Neural cell (in vitro differentiated cells): ENCODE results near the gene ZNF678. TPM values are rescaled to one million over a fixed set of nuclear protein-coding genes. Genes with fewer than 3 reads are reported as not detected.
"Not testable (repeated sequence)": the region's sequence is repeated elsewhere in the genome, so short reads cannot be mapped to it uniquely, and the experiment has no call there.

ENCODE experiments used
- H2AFZ ChIP-seq: fragments of 200-600, 300-800 bp; sonication (generic), shearing (Covaris generic); 2 replicates; pipeline ENCODE4 v1.6.0; 2014; ENCODE audit warnings: low read depth, mild to moderate bottlenecking, antibody characterized with exemption, low read length, moderate library complexity
- H3F3A ChIP-seq: fragments of 200-600 bp; shearing (Covaris generic); 2 replicates; pipeline ENCODE4 v1.6.1; 2016; ENCODE audit warnings: mild to moderate bottlenecking, moderate library complexity, mixed read lengths, antibody characterized with exemption, low read length; ENCODE audit not compliant: insufficient read depth, poor library complexity, severe bottlenecking
- H3K27ac ChIP-seq: fragments of 200-600, 300-800 bp; sonication (generic), shearing (Covaris generic); 2 replicates; pipeline ENCODE4 v1.5.1; 2014; ENCODE audit warnings: mild to moderate bottlenecking, low read length, moderate library complexity
- H3K27me3 ChIP-seq: fragments of 300-800, 200-600 bp; sonication (generic), shearing (Covaris generic); 2 replicates; pipeline ENCODE4 v1.6.0; 2014; ENCODE audit warnings: mild to moderate bottlenecking, low read depth, low read length, moderate library complexity; ENCODE audit not compliant: insufficient read depth
- H3K36me3 ChIP-seq: fragments of 300-800, 200-600 bp; sonication (generic), shearing (Covaris generic); 2 replicates; pipeline ENCODE4 v1.5.1; 2014; ENCODE audit warnings: mild to moderate bottlenecking, antibody characterized with exemption, low read length, moderate library complexity; ENCODE audit not compliant: insufficient read depth
- H3K4me2 ChIP-seq: fragments of 300-800, 200-600 bp; sonication (generic), shearing (Covaris generic); 2 replicates; pipeline ENCODE4 v1.6.0; 2014; ENCODE audit warnings: mild to moderate bottlenecking, low read length
- H3K4me3 ChIP-seq: fragments of 300-800, 200-600 bp; sonication (generic), shearing (Covaris generic); 2 replicates; pipeline ENCODE4 v1.5.1; 2014; ENCODE audit warnings: mild to moderate bottlenecking, low read length, moderate library complexity
- H3K79me2 ChIP-seq: fragments of 200-600 bp; shearing (Covaris generic); replicated peaks from 2 replicates; pipeline ENCODE4 v1.6.0; 2014; ENCODE audit warnings: mild to moderate bottlenecking, low read length, moderate library complexity; ENCODE audit not compliant: insufficient read depth
- H3K9ac ChIP-seq: fragments of 300-800, 200-600 bp; sonication (generic), shearing (Covaris generic); 2 replicates; pipeline ENCODE4 v1.6.1; 2016; ENCODE audit warnings: mild to moderate bottlenecking, low read length, mixed read lengths
- H3K9me2 ChIP-seq: fragments of 200-600 bp; shearing (Covaris generic); 2 replicates; pipeline ENCODE4 v1.6.1; 2016; ENCODE audit warnings: mild to moderate bottlenecking, low read length, mixed read lengths; ENCODE audit not compliant: insufficient read depth
- H3K9me3 ChIP-seq: fragments of 200-600, 300-800 bp; sonication (generic), shearing (Covaris generic); 2 replicates; pipeline ENCODE4 v1.6.1; 2016; ENCODE audit warnings: mild to moderate bottlenecking, mixed run types, low read length, moderate library complexity, mixed read lengths
- H4K20me1 ChIP-seq: fragments of 200-600 bp; shearing (Covaris generic); 2 replicates; pipeline ENCODE4 v1.6.1; 2016; ENCODE audit warnings: mild to moderate bottlenecking, mixed run types; ENCODE audit not compliant: insufficient read depth
- CTCF ChIP-seq: fragments of 450-650 bp; IDR thresholded peaks from 2 replicates; pipeline ENCODE4 v1.5.1; 2014; ENCODE audit warnings: antibody characterized with exemption, mild to moderate bottlenecking, moderate library complexity; ENCODE audit not compliant: poor library complexity, severe bottlenecking
- EP300 ChIP-seq: fragments of 450-650 bp; conservative IDR thresholded peaks from 2 replicates; pipeline ENCODE4 v1.6.1; 2014; ENCODE audit warnings: antibody characterized with exemption, mild to moderate bottlenecking, moderate library complexity; ENCODE audit not compliant: poor library complexity, severe bottlenecking
- EZH2 ChIP-seq: fragments of 200-600, 300-800 bp; shearing (Covaris generic), sonication (generic); IDR thresholded peaks from 2 replicates; pipeline ENCODE4 v1.6.1; 2014; ENCODE audit warnings: antibody characterized with exemption, low read length, borderline replicate concordance, mild to moderate bottlenecking; ENCODE audit not compliant: insufficient read depth, poor library complexity, severe bottlenecking
- MXI1 ChIP-seq: fragments of 450-650 bp; conservative IDR thresholded peaks from 2 replicates; pipeline ENCODE4 v1.6.1; 2014; ENCODE audit warnings: antibody characterized with exemption, mild to moderate bottlenecking; ENCODE audit not compliant: poor library complexity, severe bottlenecking
- POLR2AphosphoS5 ChIP-seq: IDR thresholded peaks from 2 replicates; pipeline ENCODE4 v1.6.1; 2012
- RAD21 ChIP-seq: fragments of 450-650 bp; conservative IDR thresholded peaks from 2 replicates; pipeline ENCODE4 v1.6.1; 2014; ENCODE audit warnings: antibody characterized with exemption, mild to moderate bottlenecking, moderate library complexity
- REST ChIP-seq: IDR thresholded peaks from 2 replicates; pipeline ENCODE4 v1.6.1; 2012; ENCODE audit warnings: borderline replicate concordance
- SMC3 ChIP-seq: fragments of 450-650 bp; conservative IDR thresholded peaks from 2 replicates; pipeline ENCODE4 v1.6.1; 2014; ENCODE audit warnings: antibody characterized with exemption, mild to moderate bottlenecking, moderate library complexity; ENCODE audit not compliant: poor library complexity
- TAF1 ChIP-seq: IDR thresholded peaks from 2 replicates; pipeline ENCODE4 v1.6.1; 2012; ENCODE audit warnings: low read depth
- polyA plus RNA-seq: library from polyadenylated mRNA; depleted of rRNA; stranded (reverse); fragments of >200 nt; gene quantifications from 2 replicates; pipeline ENCODE4 v1.2.3, GENCODE V29; 2014

The ZNF678 gene
- polyA plus RNA-seq, 1 donor from 2014 or later, result 25.9 TPM

- H3K9me2 ChIP-seq, H3K4me2 ChIP-seq, H3K9ac ChIP-seq, H3K36me3 ChIP-seq, H3K27me3 ChIP-seq, H2AFZ ChIP-seq, H4K20me1 ChIP-seq, H3K4me3 ChIP-seq, H3F3A ChIP-seq, H3K9me3 ChIP-seq, H3K27ac ChIP-seq: not testable (repeated sequence)
- peaks cover 18% of the 10 kb centered on the region for H3K79me2 ChIP-seq
Observed at GRCh38 chr1:227596222-227596621, 32.9 kb downstream of the ZNF678 start.

- Histone ChIP-seq H3K4me2 (no peak overlapping the region), H3K9ac (no peak overlapping the region), H2AFZ (no peak overlapping the region), H3K4me3 (no peak overlapping the region), H4K20me1 (no peaks in the 10 kb centered on the region), H3K36me3 (no peaks in the 10 kb centered on the region), H3K27me3 (no peaks in the 10 kb centered on the region), H3K27ac (no peak overlapping the region), H3K9me3 (peaks cover 5% of the 10 kb centered on the region), H3K9me2 (no peaks in the 10 kb centered on the region), H3F3A (no peaks in the 10 kb centered on the region), H3K79me2 (peaks cover 25% of the 10 kb centered on the region)
- no peak for TF ChIP-seq REST
- no peak for TF ChIP-seq CTCF
- no peak for TF ChIP-seq POLR2AphosphoS5
- TF ChIP-seq MXI1, result no peak
- no peak for TF ChIP-seq TAF1
- TF ChIP-seq EP300, result no peak
- no peak for TF ChIP-seq SMC3
- no peak for TF ChIP-seq EZH2
- TF ChIP-seq RAD21, result no peak
Observed at GRCh38 chr1:227603327-227603726, 40.0 kb downstream of the ZNF678 start.

GRCh38 chr1:227604446-227604845 lies 41.1 kb downstream of the ZNF678 start:
- no peaks in the 10 kb centered on the region for H3K9me3 ChIP-seq
- no peaks in the 10 kb centered on the region for H3F3A ChIP-seq
- H3K36me3 ChIP-seq, result no peaks in the 10 kb centered on the region
- peaks cover 25% of the 10 kb centered on the region for H3K79me2 ChIP-seq
- no peak overlapping the region for H2AFZ ChIP-seq
- H3K4me2 ChIP-seq, result no peak overlapping the region
- H3K27ac ChIP-seq, result no peak overlapping the region
- H3K27me3 ChIP-seq, result no peaks in the 10 kb centered on the region
- no peak overlapping the region for H3K4me3 ChIP-seq
- no peaks in the 10 kb centered on the region for H3K9me2 ChIP-seq
- H4K20me1 ChIP-seq, result no peaks in the 10 kb centered on the region
- H3K9ac ChIP-seq, result no peak overlapping the region
- TF ChIP-seq TAF1 (no peak), EP300 (no peak), CTCF (no peak), MXI1 (no peak), RAD21 (no peak)

- Histone ChIP-seq H3K79me2 (peaks cover 14% of the 10 kb centered on the region), H3K9me3 (peaks cover 12% of the 10 kb centered on the region)
- H3K27me3 ChIP-seq, H3K27ac ChIP-seq, H3K4me2 ChIP-seq, H3F3A ChIP-seq, H3K9ac ChIP-seq, H2AFZ ChIP-seq, H3K9me2 ChIP-seq, H3K4me3 ChIP-seq, H3K36me3 ChIP-seq, H4K20me1 ChIP-seq: not testable (repeated sequence)
Observed at GRCh38 chr1:227606271-227606670, 42.9 kb downstream of the ZNF678 start.
